ENCODE results near the gene MSN.
"Not testable (repeated sequence)": the region's sequence is repeated elsewhere in the genome, so short reads cannot be mapped to it uniquely, and the experiment has no call there.

Gene MSN

DNA sequence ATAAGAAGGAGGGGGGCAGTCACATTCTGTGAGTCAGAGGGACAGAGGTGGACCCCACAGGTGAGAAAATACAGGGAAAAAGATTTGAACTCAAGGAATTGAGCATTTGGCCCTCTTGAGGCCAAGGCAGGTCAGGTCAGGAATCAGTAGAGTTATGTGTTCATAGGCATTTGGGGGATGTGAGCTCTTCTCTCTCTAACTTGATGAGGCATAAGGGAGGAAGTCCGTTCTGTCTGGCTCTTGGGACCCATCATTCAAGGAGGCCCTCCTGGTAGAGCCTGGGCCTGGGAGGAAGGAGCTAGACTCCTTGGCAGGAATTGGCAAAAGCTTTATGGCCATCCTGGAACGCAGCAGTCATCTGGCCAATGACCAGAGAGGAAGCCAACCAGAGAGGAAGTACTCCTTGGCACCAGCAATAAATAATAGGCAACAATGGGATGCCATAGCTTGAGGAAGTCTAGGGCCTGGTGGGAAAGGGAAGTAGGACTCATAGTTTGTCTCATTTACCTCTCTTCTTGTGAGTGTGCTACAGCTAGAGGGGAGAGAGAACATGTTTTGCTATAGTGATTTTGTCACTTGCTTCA, 53.0 kb downstream of the MSN start:
- DNase-seq (ENCODE audit: low read depth) = no peak

- no peak for DNase-seq (ENCODE audit: low read depth)
These were observed 56.3 kb downstream of the MSN start for GRCh38 chrX:65723706-65724105.

DNA sequence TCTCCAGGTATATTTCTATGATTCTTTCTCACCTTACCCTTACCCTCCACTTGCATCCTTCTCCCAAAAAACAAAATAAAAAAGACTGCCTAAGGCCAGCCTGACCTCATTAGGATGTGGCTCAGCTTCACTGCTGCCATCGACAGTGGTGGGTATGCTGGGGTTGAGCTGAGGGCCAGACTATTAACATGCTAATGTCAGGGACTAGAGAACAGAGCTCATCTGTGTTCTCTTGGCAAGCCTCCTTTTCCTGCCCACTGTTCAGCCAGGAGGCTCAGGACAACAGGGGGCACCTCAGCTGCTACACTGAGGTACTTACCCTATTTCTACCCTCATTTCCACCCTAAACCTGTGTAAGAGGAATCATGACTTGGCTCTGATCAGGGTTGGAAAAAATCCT, 59.3 kb downstream of the MSN start:
- DNase-seq (ENCODE audit: low read depth) = no peak

DNA sequence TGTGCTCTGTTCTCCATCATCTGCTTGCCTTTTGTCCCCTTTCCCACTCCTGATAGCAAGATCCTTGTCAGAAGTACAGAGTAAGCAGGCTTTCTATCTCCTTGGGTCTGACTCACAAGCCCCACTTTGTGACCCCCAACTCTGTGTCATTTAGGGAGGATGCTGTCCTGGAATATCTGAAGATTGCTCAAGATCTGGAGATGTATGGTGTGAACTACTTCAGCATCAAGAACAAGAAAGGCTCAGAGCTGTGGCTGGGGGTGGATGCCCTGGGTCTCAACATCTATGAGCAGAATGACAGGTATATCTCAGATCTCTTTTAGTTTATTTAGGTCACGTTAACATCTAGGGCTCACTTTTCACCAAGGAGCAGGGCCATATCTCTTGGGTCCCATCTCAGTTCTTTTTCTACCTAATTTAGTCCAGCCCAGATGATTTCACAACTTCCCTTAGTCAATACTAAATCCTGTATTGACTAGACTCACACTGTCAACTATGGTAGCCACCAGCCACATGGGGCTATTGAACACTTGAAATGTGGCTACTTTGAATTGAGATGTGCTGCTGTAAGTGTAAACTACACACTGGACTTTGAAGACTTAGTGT, 64.3 kb downstream of the MSN start:
- no peak for DNase-seq (ENCODE audit: low read depth)

- DNase-seq (ENCODE audit: low read depth) = no peak
These were observed 73.5 kb downstream of the MSN start for GRCh38 chrX:65740909-65741308.

GRCh38 chrX:65741823-65742222, 74.4 kb downstream of the MSN start:
- no peak for DNase-seq (ENCODE audit: low read depth)

GRCh38 chrX:65744965-65745364, 77.5 kb downstream of the MSN start:
- no peak for DNase-seq (ENCODE audit: low read depth)

GRCh38 chrX:65745427-65745826, 78.0 kb downstream of the MSN start:
- DNase-seq (ENCODE audit: low read depth) = no peak

- DNase-seq (ENCODE audit: low read depth) = no peak
These were observed 78.5 kb downstream of the MSN start for GRCh38 chrX:65745992-65746391.

DNA sequence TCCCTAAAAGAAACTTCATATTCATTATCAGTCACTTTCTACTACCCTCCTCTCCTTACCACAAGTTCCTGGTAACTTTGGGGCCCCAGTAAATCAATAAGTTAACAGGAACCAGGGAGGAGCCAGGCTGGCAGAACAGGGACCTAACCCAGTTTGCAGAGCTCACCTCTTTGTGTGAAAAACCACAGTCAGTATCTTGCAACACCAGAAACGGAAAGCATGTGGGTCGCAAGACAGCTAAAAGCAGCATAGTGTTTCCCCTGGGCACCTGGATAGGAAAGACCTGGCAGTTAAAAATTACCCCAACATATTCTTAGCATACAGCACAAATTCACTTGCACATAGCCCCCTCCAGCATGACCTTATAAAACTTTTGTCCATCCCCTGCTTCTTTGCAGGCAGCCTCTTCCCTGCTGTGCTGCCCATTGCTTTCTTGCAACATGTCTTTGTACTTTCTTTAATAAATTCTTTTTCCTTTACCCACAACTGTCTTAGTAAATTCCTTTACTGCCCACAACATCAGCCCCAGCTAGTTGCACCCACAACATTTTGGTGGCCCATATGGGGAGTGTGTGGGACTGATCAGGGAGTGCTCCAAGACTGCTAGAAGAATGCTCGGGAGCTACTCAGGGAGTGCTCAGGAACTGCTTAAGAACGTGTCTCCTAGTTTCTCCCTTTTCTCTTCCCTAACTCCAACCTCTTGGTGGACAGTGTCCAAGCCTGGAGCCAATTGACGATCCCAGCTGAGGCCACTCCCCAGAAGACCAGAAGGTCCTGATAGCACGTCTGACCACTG, 83.4 kb downstream of the MSN start:
- no peak for DNase-seq (ENCODE audit: low read depth)

DNA sequence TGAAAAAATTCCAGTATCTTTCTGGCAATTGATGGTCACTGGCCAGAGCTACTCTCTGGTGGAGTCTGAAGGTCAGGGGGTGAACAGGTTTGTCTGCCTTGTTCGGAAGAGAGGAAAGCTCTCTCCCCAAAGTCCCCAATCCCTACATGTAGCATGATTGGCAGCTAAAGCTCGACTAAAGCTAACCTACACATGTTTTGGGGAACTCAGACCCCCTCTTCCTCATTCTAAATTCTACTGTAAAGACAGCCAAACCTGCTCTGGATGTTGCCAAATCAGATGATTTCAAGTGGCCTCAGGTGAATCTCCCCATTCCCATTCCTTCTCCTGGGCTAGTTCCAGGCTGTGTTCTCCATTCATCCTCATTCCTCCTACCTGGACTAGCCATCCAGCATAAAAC, 84.1 kb downstream of the MSN start:
- no peak for DNase-seq (ENCODE audit: low read depth)

DNA sequence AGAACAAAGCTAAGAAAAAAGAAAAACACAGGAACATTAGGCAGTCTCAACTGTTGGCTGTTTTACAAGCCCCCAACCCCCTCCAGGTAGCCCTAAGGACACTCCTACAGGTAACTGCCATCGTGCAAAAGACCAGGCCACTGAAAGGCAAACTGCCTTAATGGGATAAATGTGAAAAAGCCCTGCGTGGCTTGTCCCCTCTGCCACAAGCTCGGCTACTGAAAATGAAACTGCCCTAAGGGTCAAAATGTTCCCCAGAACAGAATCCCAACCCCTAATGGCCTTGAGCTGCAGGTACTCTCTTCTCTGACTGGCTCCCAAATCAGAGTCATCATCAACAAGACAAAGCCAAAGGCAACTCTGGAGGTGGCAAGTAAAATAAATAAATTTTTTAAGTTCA, 84.8 kb downstream of the MSN start:
- no peak for DNase-seq (ENCODE audit: low read depth)

DNA sequence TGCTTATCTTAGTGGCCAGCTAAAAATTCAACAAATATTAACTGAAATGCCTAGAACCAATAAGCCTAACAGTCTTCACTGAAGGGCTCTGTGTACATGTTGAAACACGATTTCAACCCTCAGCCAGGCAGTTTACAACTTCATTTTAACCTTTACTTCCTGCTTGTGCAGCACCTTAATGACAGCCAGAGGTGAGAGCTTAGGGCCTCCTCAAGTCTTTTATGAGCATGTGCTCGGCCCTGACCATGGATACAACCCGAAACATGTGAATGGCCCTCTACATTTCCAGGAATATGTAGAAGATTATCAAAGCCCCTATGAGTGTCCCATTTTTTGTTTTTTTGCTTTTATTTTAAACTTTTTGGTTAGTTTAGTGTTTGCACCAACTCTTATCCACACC, 88.3 kb downstream of the MSN start:
- no peak for DNase-seq (ENCODE audit: low read depth)

- no peak for DNase-seq (ENCODE audit: low read depth)
These were observed 90.5 kb downstream of the MSN start for GRCh38 chrX:65757943-65758342.

- no peak for DNase-seq (ENCODE audit: low read depth)
These were observed 91.1 kb downstream of the MSN start for GRCh38 chrX:65758505-65758904.

- not testable (repeated sequence) for DNase-seq (ENCODE audit: low read depth)
These were observed 92.1 kb downstream of the MSN start for GRCh38 chrX:65759525-65759924.

DNA sequence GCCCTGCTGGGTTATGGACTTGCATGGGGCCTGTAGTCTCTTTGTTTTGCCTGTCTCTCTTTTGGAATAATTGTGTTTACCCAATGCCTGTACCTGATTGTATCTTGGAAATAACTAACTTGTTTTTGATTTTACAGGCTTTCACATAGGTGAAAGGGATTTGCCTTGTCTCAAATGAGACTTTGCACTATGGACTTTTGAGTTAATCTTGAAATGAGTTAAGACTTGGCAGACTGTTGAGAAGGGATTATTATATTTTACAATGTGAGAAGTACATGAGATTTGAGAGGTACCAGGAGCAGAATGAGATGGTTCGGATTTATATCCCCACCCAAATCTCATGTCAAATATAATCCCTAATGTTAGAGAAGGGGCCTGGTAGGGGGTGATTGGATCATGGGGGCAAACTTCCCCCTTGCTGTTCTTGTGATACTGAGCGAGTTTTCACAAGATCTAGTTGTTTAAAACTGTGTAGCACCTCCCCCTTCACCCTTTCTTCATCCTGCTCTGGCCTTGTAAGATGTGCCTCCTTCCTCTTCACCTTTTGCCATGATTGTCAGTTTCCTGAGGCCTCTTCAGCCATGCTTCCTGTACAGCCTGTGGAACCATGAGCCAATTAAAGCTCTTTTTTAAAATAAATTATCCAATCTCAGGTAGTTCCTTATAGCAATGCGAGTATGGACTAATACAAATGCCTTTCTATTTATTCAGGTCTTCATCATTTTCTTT, 102.3 kb downstream of the MSN start:
- DNase-seq (ENCODE audit: low read depth) = no peak

GRCh38 chrX:65772842-65773241, 105.4 kb downstream of the MSN start:
- no peak for DNase-seq (ENCODE audit: low read depth)

GRCh38 chrX:65781845-65782244, 114.4 kb downstream of the MSN start:
- DNase-seq (ENCODE audit: low read depth) = no peak

GRCh38 chrX:65783746-65784145, 116.3 kb downstream of the MSN start:
- no peak for DNase-seq (ENCODE audit: low read depth)

All from GM04504 (cell line).